Measurements from ENCODE around the gene CTSA.

DNA sequence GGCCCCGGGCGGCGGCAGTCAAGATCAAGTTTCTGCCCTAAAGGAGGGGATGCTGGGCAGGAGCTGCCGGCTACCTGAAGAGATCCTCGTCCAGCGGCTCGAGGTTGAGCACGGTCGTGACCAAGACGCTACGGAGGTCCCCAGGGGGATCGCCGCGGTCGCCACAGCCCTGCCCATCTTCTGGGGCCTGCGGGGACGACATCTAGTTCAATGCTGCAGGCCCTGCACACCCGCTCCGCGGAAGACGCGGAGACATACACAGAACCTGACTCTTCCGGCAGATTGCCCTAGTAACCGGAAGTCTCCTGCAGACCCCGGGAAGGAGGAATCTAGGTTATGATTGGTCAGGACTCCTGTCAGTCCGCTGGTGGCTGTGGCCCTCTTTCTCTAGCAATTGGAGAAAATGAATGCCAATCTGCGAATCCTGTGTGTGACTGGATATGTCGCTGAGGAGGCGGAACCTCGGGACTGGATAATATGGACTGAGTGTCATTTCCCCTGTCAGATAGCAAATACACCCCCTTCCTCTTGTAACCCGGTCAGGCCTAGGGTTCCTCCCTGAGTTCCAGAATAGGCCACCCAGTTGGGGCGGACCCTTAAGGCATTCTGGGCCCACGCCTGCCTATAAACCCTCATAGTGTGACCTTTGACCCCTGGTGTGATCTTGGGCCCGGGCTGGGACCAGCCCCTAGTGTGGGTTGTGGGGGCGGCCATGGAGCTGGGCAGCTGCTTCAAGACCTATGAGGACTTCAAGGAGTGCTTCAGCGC, 33.8 kb upstream of the CTSA start, which contains the start of the genes ACOT8 and ZSWIM3:
- TF ChIP-seq, protein P1, sequence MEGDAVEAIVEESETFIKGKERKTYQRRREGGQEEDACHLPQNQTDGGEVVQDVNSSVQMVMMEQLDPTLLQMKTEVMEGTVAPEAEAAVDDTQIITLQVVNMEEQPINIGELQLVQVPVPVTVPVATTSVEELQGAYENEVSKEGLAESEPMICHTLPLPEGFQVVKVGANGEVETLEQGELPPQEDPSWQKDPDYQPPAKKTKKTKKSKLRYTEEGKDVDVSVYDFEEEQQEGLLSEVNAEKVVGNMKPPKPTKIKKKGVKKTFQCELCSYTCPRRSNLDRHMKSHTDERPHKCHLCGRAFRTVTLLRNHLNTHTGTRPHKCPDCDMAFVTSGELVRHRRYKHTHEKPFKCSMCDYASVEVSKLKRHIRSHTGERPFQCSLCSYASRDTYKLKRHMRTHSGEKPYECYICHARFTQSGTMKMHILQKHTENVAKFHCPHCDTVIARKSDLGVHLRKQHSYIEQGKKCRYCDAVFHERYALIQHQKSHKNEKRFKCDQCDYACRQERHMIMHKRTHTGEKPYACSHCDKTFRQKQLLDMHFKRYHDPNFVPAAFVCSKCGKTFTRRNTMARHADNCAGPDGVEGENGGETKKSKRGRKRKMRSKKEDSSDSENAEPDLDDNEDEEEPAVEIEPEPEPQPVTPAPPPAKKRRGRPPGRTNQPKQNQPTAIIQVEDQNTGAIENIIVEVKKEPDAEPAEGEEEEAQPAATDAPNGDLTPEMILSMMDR (IDR thresholded peaks at IDR 0.05) = no peak
- TF ChIP-seq ZFX (IDR thresholded peaks at IDR 0.05; ENCODE audit: borderline replicate concordance) = no peak

Data from 22Rv1 (cell line).